Measurements from ENCODE around the gene CFAP74.

DNA sequence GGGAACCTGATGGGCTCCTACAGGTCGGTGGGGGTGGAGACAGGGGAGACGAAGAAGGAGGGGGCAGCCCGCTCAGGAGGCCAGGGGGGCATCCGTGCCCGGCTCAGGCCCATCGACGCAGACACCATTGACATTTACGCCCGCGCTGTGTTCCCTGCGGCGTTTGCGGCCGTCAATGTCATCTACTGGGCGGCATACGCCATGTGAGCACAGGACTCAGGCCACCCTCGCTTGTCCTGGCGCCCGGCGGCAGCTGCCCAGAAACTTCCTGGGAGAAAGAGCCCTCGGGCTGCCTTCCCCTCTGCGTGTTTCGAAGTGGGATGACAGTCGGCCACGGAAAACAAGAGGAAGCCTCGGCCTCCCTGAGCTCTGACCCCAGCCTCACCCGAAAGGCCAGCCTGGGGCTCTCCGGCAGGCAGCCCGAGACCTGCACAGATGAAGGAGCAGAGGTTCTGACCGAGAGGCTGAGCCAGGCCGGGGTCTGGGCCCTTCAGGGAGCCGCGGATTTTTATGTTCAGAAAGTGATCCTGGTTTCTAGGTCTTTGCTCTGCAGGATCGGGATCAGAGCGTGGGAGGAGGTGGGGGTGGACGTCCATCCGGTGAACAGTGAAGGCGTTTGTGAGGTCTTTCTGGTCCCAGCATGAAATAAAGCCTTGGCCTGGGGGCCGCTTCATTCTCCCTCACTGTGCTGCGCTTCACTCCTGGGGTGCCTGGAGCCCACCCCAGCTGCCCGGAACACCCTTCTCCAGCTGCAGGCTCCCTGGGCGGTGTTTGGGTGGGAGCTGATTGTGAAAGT, 26.7 kb upstream of the CFAP74 start:
- TF ChIP-seq, protein P1, sequence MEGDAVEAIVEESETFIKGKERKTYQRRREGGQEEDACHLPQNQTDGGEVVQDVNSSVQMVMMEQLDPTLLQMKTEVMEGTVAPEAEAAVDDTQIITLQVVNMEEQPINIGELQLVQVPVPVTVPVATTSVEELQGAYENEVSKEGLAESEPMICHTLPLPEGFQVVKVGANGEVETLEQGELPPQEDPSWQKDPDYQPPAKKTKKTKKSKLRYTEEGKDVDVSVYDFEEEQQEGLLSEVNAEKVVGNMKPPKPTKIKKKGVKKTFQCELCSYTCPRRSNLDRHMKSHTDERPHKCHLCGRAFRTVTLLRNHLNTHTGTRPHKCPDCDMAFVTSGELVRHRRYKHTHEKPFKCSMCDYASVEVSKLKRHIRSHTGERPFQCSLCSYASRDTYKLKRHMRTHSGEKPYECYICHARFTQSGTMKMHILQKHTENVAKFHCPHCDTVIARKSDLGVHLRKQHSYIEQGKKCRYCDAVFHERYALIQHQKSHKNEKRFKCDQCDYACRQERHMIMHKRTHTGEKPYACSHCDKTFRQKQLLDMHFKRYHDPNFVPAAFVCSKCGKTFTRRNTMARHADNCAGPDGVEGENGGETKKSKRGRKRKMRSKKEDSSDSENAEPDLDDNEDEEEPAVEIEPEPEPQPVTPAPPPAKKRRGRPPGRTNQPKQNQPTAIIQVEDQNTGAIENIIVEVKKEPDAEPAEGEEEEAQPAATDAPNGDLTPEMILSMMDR (IDR thresholded peaks at IDR 0.05) = no peak
- TF ChIP-seq POLR2A (IDR thresholded peaks at IDR 0.05) (no peak), POLR2AphosphoS5 (IDR thresholded peaks at IDR 0.05) (no peak)
